HL-60 (cell line): ENCODE measurements around the gene BIN2.
"Not testable (repeated sequence)": the region's sequence is repeated elsewhere in the genome, so short reads cannot be mapped to it uniquely, and the experiment has no call there.

ENCODE experiments used
- DNase-seq, 2 experiments: peaks; one replicate each; pipeline ENCODE4 v3.0.0-alpha.2; 2010 to 2020; ENCODE audit warnings: low read depth in 1 of 2, low spot score in 1 of 2
- H3K27ac ChIP-seq: fragments of 250-450 bp; sonication (Bioruptor Pico); replicated peaks from 2 replicates; pipeline ENCODE4 v1.5.1; 2020; ENCODE audit warnings: mild to moderate bottlenecking, moderate library complexity
- H3K27me3 ChIP-seq: fragments of 250-450 bp; sonication (Bioruptor Pico); 2 replicates; pipeline ENCODE4 v1.5.1; 2021; ENCODE audit warnings: mild to moderate bottlenecking, moderate library complexity; ENCODE audit not compliant: insufficient read depth, poor library complexity, severe bottlenecking
- H3K4me3 ChIP-seq: replicated peaks from 2 replicates; pipeline ENCODE4 v1.5.1; 2011; ENCODE audit warnings: mild to moderate bottlenecking, control low read depth, low read length; ENCODE audit not compliant: insufficient read depth
- GABPA ChIP-seq: IDR thresholded peaks from 2 replicates; pipeline ENCODE4 v1.6.1; 2012; ENCODE audit warnings: low read depth
- POLR2AphosphoS5 ChIP-seq: IDR thresholded peaks from 2 replicates; pipeline ENCODE4 v1.6.1; 2012; ENCODE audit warnings: low read depth
- SPI1 ChIP-seq: IDR thresholded peaks from 2 replicates; pipeline ENCODE4 v1.6.1; 2012; ENCODE audit warnings: low read depth, mild to moderate bottlenecking, borderline replicate concordance
- TF ChIP-seq, protein P1 (sequence below): IDR thresholded peaks from 2 replicates; pipeline ENCODE4 v1.6.1; 2012; ENCODE audit warnings: low read depth; ENCODE audit not compliant: insufficient replicate concordance
- TF ChIP-seq, protein P2 (sequence below): IDR thresholded peaks from one replicate; pipeline ENCODE4 v1.5.1; 2011; ENCODE audit warnings: low read length, control low read depth, inconsistent platforms; ENCODE audit not compliant: insufficient read depth

Gene BIN2

DNA sequence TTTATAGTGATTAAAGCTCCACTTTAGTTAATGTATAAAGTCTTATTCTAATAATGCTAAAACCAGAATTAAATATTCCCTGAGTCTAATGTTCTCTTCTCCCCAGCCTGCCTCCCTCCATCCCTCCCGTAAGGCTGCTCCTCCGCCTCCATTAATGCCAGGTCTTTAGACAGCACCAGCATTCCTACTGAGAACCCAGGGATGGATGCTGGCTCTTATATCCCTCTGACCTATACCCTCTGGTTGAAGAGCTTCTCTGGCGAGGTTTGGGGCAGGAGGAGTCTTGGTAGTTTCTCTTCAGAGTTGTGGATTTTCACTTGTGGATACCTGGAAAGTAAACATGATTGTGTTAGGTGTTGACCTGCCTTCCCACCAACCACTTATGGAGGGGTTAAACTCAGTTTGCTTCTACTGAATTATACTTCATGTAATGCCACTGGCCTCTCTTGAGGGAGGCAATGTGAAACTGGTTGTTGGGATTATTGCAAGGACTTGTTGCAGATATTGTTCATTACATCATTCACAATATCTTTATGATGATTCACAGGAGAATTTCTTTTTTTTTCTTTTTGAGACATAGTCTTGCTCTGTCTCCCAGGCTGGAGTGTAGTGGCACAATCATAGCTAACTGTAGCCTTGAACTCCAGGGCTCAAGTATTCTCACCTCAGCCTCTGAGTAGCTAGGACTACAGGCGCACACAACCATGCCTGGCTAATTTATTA is 42.6 kb downstream of the BIN2 start:
- Histone ChIP-seq H3K27me3 (no peaks in the 10 kb centered on the region), H3K27ac (no peak overlapping the region), H3K4me3 (no peak overlapping the region)
- no peak for DNase-seq
- TF ChIP-seq, protein P1, sequence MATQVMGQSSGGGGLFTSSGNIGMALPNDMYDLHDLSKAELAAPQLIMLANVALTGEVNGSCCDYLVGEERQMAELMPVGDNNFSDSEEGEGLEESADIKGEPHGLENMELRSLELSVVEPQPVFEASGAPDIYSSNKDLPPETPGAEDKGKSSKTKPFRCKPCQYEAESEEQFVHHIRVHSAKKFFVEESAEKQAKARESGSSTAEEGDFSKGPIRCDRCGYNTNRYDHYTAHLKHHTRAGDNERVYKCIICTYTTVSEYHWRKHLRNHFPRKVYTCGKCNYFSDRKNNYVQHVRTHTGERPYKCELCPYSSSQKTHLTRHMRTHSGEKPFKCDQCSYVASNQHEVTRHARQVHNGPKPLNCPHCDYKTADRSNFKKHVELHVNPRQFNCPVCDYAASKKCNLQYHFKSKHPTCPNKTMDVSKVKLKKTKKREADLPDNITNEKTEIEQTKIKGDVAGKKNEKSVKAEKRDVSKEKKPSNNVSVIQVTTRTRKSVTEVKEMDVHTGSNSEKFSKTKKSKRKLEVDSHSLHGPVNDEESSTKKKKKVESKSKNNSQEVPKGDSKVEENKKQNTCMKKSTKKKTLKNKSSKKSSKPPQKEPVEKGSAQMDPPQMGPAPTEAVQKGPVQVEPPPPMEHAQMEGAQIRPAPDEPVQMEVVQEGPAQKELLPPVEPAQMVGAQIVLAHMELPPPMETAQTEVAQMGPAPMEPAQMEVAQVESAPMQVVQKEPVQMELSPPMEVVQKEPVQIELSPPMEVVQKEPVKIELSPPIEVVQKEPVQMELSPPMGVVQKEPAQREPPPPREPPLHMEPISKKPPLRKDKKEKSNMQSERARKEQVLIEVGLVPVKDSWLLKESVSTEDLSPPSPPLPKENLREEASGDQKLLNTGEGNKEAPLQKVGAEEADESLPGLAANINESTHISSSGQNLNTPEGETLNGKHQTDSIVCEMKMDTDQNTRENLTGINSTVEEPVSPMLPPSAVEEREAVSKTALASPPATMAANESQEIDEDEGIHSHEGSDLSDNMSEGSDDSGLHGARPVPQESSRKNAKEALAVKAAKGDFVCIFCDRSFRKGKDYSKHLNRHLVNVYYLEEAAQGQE = no peak
- TF ChIP-seq SPI1 (no peak), POLR2AphosphoS5 (no peak)
- TF ChIP-seq, protein P2, sequence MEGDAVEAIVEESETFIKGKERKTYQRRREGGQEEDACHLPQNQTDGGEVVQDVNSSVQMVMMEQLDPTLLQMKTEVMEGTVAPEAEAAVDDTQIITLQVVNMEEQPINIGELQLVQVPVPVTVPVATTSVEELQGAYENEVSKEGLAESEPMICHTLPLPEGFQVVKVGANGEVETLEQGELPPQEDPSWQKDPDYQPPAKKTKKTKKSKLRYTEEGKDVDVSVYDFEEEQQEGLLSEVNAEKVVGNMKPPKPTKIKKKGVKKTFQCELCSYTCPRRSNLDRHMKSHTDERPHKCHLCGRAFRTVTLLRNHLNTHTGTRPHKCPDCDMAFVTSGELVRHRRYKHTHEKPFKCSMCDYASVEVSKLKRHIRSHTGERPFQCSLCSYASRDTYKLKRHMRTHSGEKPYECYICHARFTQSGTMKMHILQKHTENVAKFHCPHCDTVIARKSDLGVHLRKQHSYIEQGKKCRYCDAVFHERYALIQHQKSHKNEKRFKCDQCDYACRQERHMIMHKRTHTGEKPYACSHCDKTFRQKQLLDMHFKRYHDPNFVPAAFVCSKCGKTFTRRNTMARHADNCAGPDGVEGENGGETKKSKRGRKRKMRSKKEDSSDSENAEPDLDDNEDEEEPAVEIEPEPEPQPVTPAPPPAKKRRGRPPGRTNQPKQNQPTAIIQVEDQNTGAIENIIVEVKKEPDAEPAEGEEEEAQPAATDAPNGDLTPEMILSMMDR = no peak

DNA sequence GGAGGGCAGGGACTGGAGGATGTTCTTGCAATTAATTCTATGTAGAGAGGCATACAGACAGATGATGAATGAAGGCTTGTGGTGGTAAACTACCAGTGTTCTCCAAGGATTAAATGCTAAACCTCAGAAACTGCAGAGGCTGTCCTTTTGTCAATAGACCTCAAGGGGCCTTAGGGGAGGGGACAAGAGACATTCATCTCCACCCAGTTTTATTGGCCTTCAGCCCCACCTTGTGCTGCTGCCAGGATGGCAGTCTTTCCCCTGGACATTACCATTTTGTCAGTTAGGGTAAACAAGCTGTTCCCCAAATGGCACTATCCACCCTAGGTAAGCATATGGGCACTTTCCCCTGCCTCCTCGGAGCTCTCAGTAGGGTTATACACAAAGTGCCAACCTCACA is 48.9 kb downstream of the BIN2 start:
- Histone ChIP-seq H3K27ac (no peak overlapping the region), H3K27me3 (peaks cover 9% of the 10 kb centered on the region), H3K4me3 (no peak overlapping the region)
- no peak for TF ChIP-seq GABPA
- TF ChIP-seq, protein P1 = no peak
- no peak for TF ChIP-seq POLR2AphosphoS5
- TF ChIP-seq, protein P2 = no peak
- TF ChIP-seq SPI1 = no peak
- no peak for DNase-seq

DNA sequence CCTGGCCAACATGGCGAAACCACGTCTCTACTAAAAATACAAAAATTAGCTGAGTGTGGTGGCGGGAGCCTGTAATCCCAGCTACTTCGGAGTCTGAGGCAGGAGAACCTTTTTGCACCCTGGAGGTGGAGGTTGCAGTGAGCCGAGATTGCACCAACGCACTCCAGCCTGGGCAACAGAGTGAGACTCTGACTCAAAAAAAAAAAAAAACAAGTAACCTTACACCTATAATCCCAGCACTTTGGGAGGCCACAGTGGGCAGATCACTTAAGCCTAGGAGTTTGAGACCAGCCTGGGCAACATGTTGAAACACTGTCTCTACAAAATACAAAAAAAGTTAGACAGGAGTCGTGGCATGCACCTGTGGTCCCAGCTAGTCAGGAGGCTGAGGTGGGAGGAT is 51.2 kb downstream of the BIN2 start:
- not testable (repeated sequence) for H3K4me3 ChIP-seq, H3K27ac ChIP-seq, DNase-seq
- H3K27me3 ChIP-seq = peaks cover 13% of the 10 kb centered on the region

DNA sequence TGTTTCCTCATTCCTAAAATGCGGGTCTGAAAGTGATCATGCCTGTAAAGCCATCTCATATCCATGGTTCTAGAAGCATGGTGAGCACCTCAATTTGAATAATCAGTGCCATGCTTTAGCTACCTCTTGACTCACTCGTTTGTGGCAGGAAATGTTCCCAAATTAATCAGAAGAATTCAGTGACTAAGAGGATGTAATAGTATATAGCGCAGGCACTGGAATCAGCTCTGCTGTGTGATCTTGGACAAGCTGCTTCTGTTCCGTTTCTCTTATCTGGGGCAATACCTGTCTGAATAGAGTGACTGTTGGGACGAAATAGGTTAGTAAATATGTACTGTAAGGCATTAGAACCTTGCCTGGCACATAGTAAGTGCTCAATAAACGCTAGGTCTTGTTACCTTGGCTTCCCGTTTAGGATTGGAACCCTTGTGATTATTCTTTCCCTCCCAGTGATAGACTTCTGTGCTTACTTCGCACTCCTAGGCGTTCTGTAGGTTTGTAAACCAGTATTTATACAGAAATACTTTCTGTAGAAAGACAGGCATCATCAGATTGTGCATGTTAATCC is 52.9 kb downstream of the BIN2 start:
- H3K27me3 ChIP-seq = peaks cover 13% of the 10 kb centered on the region
- no peak for DNase-seq
- TF ChIP-seq, protein P1 = no peak
- TF ChIP-seq GABPA (no peak), POLR2AphosphoS5 (no peak), SPI1 (no peak)
- TF ChIP-seq, protein P2 = no peak
- H3K4me3 ChIP-seq = no peak overlapping the region
- no peak overlapping the region for H3K27ac ChIP-seq
